NCI-H1436 treated with DMSO at 0.1 percent for 48 hours (cell line): ENCODE measurements around the gene LHPP.
"Not testable (repeated sequence)": the region's sequence is repeated elsewhere in the genome, so short reads cannot be mapped to it uniquely, and the experiment has no call there.

ENCODE experiments used
- DNase-seq: peaks from one replicate; lab custom pipeline; 2025; lab: John Stamatoyannopoulos, UW

Gene LHPP

GRCh38 chr10:124461642-124462347 is at the start of gene LHPP:
Gene LHPP, plus strand, starts transcription at chr10:124461823. Its CDS starts 40 bp downstream, at chr10:124461863.
- peak; percentile 29 for DNase-seq

DNA sequence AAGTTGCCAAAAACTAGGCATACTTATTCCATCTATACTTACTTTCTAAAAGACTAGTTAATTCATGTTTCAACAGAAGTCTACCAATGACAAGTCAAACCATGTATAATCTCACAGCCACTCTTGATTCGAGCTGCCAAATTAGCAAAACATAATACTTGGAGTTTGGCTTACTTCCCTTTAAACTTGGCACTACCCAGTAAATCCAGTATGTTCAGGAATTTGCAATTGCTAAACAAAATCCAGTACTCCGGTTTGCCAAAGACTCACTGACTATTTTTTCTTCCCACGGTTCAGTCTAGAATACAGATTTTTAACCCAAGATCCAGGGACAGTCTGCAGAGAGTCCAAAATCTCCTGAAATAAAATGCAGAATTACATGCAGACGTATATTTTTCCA is 47.5 kb upstream of the LHPP start:
- DNase-seq, result no peak

DNA sequence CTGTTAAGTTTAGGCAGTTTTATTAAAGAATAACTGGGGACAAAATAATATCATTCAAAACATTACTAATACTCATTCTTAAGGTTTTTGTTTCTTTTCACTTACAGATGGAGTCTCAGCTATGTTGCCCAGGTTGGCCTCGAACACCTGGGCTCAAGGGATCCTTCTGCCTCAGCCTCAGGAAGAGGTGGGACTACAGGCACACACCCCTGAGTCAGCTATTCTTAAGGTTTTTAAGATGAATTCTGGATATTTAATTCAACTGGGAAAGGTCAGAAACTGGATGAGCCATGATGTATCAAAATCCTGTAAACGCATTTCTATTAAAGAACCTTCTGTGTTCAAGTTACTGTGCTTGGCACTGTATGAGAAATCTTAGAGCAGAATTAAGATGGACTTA is 46.4 kb upstream of the LHPP start:
- no peak for DNase-seq

GRCh38 chr10:124416733-124417132 is 44.9 kb upstream of the LHPP start:
- DNase-seq, result no peak

DNA sequence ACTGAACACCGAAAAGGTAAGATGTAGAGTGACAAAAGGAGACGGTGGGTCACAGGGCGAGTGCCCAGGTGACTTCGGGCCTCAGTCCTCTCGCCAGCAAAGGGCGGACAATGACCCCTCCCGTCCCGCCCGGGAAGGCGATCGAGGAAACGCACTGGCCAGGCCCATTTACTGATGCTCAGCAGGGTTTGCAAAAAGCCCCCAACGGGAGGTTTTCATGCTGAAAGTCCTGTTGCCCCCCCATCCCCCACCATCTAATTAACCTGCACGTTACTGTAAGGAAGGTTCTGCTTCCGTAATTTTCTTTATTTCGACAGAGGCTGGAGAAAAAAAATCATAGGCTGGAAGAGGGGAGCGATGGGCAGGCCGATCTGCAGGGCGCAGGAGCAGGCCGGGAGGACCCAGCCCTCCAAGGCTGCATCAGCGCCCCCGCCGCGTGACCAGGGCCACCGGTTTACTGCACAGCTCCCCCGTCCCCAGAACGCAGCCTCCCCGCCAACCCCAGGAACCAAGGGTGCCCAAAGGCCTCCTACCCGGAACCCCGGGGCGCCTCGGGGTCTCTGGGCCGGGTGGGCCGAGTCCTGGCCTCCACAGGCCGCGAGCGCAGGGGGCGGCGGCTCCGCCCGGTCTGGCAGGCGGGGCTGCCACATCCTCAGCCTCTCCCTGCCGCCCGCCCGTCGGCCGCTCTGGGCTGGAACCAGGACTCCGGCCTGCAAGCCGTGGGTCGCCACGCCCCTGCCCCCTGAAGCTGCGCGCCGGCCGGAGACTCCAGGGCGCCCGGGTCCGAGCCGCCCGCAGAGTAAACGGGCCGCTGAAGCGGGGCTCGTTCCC is 43.5 kb upstream of the LHPP start:
- no peak for DNase-seq

DNA sequence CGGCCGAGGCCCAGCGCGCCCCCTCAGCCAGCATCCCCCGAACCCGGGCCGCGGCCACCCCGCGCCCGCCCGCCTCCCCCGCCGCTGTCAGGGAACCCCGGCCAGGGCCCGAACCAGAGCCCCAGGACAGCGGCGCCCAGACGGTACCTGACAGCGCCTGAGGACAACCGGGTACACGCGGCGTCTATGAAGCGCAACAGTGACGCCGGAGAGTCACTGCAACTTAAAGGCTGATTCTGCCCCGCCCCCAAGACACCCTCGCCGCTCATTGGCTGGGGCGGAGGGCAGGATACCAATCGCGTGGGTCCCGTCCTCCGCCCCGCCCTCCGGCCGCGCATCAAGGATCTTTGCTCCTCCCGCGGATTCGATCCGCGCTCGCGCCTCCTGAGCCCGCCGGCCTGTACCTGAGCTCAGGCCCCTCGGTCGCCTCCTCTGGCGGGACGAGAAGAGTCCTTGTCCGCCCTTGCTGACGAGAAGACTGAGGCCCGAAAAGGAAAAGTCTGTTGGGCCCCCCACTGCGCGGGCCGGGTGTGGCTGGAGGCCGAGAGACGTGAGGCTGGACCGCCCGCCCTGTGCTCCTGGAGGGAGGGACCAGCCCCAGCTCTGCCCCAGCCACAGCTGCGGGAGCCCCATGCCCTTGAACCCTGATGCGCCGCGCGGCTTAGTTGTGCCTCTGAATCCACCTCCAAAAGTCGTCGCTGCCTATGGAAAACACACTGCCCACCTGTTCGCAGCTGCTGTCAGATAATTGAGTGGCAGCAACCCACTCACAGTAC is 42.7 kb upstream of the LHPP start, which contains the start of gene OAT:
TSS of gene OAT (minus strand) at position 198 of the 776 bp plus-strand sequence. CDS start 6,752 bp downstream, outside the sequence.
- DNase-seq, result peak; percentile 94

DNA sequence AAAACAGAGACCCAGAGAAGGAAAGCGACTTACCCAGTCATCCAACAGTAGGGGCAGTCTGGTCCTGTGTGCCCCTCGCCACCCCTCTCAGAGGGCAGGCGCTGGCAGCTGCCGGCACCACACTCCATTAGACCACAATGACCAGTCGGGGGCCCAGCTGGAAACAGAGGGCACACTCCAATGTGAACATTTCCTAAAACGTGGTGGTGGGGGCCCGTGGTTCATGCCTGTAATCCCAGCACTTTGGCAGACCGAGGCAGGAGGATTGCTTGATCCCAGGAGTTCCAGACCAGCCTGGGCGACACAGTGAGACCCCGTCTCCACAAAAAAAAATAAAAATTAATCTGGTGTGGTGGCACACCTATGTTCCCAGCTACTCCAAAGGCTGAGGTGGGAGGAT is 42.0 kb upstream of the LHPP start:
- no peak for DNase-seq

DNA sequence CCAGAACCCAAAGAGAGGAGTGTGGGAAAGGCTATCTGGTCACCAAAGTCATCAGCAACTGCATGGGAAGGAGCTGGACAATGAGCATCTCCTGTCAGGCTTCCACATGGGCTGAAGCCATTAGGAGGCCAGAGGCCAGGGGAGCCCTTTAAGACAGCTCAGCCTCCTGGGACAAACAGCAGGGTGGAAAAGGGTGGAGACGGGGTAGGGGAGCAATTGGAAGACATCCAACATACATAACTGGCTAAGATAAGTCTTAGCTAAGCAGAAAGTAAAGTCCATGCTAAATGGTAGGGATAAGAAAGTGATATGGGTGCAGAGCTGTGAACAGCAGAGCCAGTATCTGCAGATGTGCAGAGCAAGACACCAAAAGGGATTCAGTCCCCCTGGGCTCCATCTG is 41.4 kb upstream of the LHPP start:
- no peak for DNase-seq

DNA sequence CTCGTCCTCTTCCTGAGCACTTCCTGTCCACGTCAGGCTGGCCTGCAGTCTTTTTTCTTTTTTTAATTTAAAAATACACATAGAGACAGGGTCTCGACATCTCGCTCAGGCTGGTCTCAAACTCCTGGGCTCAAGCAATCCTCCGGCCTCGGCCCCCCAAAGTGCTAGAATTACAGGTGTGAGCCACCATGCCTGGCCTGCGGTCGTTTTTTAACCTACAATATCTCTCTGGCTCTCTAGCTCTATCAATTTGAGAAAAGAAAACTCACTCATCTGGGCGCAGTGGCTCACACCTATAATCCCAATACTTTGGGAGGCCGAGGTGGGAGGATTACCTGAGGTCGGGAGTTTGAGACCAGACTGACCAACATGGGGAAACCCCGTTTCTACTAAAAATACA is 38.9 kb upstream of the LHPP start:
- DNase-seq, result no peak

GRCh38 chr10:124423813-124424212 is 37.8 kb upstream of the LHPP start:
- DNase-seq, result no peak

GRCh38 chr10:124425227-124425962 is 36.2 kb upstream of the LHPP start:
- no peak for DNase-seq

- DNase-seq, result no peak
Observed at GRCh38 chr10:124428207-124428777, 33.3 kb upstream of the LHPP start.

- no peak for DNase-seq
Observed at GRCh38 chr10:124429576-124429975, 32.0 kb upstream of the LHPP start.

GRCh38 chr10:124430077-124430476 is 31.5 kb upstream of the LHPP start:
- DNase-seq, result no peak

GRCh38 chr10:124433461-124433860 is 28.2 kb upstream of the LHPP start:
- DNase-seq, result no peak

GRCh38 chr10:124435683-124436082 is 25.9 kb upstream of the LHPP start:
- not testable (repeated sequence) for DNase-seq

GRCh38 chr10:124436191-124436638 is 25.4 kb upstream of the LHPP start:
- DNase-seq, result no peak

DNA sequence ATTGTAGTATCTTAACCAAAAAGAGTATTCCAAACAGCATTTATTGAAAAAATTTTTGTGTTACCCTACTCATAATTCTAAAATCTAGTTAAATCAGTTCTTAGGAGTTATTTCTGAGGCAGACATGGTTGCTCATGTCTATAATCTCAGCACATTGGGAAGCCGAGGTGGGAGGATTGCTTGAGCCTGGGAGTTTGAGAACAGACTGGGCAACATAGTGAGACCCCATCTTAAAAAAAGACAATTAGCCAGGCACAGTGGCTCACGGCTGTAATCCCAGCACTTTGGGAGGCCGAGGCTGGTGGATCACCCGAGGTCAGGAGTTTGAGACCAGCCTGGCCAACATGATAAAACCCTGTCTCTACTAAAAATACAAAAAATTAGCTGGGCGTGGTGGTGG is 19.9 kb upstream of the LHPP start:
- not testable (repeated sequence) for DNase-seq

GRCh38 chr10:124446830-124447750 is 14.5 kb upstream of the LHPP start:
- DNase-seq, result no peak
